ENCODE results near the gene SPTBN1. TPM values are rescaled to one million over a fixed set of nuclear protein-coding genes. Genes with fewer than 3 reads are reported as not detected.

SPTBN1 gene
- total RNA-seq, 1 experiment from 2014 or later = 204 TPM

DNA sequence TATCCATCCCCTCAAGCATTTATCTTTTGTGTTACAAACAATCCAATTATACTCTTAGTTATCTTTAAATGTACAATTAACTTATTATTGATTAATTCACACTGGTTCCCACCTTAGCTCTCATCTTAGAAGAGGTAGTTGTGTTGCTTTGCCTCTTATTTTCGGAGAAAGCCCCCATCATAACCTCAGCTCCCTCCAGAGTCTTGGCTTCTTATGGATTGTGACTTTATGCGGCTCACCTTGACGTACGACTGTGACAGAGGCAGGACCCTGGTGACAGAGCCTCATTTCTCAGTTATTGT, 132.9 kb downstream of the SPTBN1 start (continued):
- TF ChIP-seq, protein P1, sequence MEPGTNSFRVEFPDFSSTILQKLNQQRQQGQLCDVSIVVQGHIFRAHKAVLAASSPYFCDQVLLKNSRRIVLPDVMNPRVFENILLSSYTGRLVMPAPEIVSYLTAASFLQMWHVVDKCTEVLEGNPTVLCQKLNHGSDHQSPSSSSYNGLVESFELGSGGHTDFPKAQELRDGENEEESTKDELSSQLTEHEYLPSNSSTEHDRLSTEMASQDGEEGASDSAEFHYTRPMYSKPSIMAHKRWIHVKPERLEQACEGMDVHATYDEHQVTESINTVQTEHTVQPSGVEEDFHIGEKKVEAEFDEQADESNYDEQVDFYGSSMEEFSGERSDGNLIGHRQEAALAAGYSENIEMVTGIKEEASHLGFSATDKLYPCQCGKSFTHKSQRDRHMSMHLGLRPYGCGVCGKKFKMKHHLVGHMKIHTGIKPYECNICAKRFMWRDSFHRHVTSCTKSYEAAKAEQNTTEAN (CRISPR knock-in tag; IDR thresholded peaks at IDR 0.05) = no peak
- TF ChIP-seq, protein P2, sequence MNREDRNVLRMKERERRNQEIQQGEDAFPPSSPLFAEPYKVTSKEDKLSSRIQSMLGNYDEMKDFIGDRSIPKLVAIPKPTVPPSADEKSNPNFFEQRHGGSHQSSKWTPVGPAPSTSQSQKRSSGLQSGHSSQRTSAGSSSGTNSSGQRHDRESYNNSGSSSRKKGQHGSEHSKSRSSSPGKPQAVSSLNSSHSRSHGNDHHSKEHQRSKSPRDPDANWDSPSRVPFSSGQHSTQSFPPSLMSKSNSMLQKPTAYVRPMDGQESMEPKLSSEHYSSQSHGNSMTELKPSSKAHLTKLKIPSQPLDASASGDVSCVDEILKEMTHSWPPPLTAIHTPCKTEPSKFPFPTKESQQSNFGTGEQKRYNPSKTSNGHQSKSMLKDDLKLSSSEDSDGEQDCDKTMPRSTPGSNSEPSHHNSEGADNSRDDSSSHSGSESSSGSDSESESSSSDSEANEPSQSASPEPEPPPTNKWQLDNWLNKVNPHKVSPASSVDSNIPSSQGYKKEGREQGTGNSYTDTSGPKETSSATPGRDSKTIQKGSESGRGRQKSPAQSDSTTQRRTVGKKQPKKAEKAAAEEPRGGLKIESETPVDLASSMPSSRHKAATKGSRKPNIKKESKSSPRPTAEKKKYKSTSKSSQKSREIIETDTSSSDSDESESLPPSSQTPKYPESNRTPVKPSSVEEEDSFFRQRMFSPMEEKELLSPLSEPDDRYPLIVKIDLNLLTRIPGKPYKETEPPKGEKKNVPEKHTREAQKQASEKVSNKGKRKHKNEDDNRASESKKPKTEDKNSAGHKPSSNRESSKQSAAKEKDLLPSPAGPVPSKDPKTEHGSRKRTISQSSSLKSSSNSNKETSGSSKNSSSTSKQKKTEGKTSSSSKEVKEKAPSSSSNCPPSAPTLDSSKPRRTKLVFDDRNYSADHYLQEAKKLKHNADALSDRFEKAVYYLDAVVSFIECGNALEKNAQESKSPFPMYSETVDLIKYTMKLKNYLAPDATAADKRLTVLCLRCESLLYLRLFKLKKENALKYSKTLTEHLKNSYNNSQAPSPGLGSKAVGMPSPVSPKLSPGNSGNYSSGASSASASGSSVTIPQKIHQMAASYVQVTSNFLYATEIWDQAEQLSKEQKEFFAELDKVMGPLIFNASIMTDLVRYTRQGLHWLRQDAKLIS (CRISPR knock-in tag; IDR thresholded peaks at IDR 0.05; ENCODE audit: borderline replicate concordance) = no peak
- TF ChIP-seq, protein P3, sequence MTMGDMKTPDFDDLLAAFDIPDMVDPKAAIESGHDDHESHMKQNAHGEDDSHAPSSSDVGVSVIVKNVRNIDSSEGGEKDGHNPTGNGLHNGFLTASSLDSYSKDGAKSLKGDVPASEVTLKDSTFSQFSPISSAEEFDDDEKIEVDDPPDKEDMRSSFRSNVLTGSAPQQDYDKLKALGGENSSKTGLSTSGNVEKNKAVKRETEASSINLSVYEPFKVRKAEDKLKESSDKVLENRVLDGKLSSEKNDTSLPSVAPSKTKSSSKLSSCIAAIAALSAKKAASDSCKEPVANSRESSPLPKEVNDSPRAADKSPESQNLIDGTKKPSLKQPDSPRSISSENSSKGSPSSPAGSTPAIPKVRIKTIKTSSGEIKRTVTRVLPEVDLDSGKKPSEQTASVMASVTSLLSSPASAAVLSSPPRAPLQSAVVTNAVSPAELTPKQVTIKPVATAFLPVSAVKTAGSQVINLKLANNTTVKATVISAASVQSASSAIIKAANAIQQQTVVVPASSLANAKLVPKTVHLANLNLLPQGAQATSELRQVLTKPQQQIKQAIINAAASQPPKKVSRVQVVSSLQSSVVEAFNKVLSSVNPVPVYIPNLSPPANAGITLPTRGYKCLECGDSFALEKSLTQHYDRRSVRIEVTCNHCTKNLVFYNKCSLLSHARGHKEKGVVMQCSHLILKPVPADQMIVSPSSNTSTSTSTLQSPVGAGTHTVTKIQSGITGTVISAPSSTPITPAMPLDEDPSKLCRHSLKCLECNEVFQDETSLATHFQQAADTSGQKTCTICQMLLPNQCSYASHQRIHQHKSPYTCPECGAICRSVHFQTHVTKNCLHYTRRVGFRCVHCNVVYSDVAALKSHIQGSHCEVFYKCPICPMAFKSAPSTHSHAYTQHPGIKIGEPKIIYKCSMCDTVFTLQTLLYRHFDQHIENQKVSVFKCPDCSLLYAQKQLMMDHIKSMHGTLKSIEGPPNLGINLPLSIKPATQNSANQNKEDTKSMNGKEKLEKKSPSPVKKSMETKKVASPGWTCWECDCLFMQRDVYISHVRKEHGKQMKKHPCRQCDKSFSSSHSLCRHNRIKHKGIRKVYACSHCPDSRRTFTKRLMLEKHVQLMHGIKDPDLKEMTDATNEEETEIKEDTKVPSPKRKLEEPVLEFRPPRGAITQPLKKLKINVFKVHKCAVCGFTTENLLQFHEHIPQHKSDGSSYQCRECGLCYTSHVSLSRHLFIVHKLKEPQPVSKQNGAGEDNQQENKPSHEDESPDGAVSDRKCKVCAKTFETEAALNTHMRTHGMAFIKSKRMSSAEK (CRISPR knock-in tag; IDR thresholded peaks at IDR 0.05; ENCODE audit: borderline replicate concordance) = no peak
- TF ChIP-seq ZNF671 (CRISPR knock-in tag; IDR thresholded peaks at IDR 0.05) (no peak), CREM (CRISPR knock-in tag; IDR thresholded peaks at IDR 0.05) (no peak), ZNF317 (CRISPR knock-in tag; IDR thresholded peaks at IDR 0.05; ENCODE audit: borderline replicate concordance, low read depth) (no peak)
- TF ChIP-seq, protein P4, sequence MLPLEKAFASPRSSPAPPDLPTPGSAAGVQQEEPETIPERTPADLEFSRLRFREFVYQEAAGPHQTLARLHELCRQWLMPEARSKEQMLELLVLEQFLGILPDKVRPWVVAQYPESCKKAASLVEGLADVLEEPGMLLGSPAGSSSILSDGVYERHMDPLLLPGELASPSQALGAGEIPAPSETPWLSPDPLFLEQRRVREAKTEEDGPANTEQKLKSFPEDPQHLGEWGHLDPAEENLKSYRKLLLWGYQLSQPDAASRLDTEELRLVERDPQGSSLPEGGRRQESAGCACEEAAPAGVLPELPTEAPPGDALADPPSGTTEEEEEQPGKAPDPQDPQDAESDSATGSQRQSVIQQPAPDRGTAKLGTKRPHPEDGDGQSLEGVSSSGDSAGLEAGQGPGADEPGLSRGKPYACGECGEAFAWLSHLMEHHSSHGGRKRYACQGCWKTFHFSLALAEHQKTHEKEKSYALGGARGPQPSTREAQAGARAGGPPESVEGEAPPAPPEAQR (CRISPR knock-in tag; IDR thresholded peaks at IDR 0.05) = no peak

DNA sequence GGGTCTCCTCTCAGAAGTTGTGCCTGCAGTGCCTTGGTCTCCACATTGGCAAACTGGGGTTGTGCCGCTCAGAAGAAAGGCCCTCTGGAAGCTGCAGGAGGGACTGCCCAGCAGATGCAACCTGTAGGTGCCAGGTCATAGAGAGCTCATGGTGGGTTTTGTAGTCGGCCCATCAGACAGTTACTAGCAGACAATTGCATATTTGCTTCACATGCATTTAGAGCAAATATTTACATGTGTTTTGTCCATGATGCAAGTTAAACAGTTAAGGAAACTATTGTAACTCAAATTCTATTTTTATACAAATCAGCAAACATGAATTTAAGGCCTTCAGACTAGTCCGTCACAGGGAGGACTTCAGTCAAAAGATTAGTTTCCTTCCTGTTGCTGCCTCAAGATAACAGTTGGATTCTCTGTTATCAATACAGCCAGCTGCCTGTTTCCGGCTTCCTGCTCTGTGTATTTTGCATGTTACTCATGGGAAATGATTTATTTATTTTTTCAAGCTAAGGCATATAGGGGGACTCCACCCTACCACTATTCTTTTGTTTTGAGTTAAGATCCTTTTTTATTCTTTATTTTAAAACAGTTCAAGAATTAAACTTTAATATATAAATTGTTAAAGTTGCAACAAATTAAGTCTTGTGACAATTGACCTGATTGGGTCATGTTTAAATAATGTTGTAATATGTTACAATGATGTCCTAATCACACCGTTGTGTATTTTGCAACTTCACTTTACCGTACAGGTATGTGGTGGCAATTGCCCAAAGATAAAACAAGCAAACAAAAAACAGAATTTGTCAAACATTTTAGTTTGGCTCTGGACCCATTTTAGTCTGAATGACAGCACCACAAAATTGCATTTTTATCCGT, 133.5 kb downstream of the SPTBN1 start:
- POLR2A ChIA-PET = no interaction called here
- Mint-ChIP-seq H3K27me3 (ENCODE audit: low read depth) (no peaks in the 10 kb centered on the region), H3K4me1 (peaks cover 50% of the 10 kb centered on the region), H3K27ac (peak overlapping the region; percentile 16; the same call in 1 of the 2 replicates), H3K36me3 (no peaks in the 10 kb centered on the region), H3K9me3 (no peaks in the 10 kb centered on the region), H3K4me3 (no peak overlapping the region)
- no peak for DNase-seq (ENCODE audit: low spot score)
- peak; percentile 50 for ATAC-seq
- TF ChIP-seq SOX15 (CRISPR knock-in tag; IDR thresholded peaks at IDR 0.05) = no peak
- TF ChIP-seq GABPB1 (CRISPR knock-in tag; IDR thresholded peaks at IDR 0.05) = peak; percentile 91
- CTCF ChIA-PET = no interaction called here

Data from WTC11 (cell line).